Skeletal muscle tissue (tissue), 4 donors: ENCODE measurements around the gene DEFB108B. TPM values are rescaled to one million over a fixed set of nuclear protein-coding genes. Genes with fewer than 3 reads are reported as not detected.
A peak's percentile ranks its signal among the peaks of the same experiment; 100 is the strongest.
"Not testable (repeated sequence)": the region's sequence is repeated elsewhere in the genome, so short reads cannot be mapped to it uniquely, and the experiment has no call there.

Source experiments
- H3K27ac ChIP-seq: one replicate; pipeline ENCODE4 v1.7.0; 2013; ENCODE audit warnings: mild to moderate bottlenecking, low read depth, low read length, inconsistent platforms
- H3K27me3 ChIP-seq, 3 donors: one replicate each; pipeline ENCODE4 v1.7.0; 2013; ENCODE audit warnings: low read length in 3 of 3; ENCODE audit not compliant: control insufficient read depth in 3 of 3, insufficient read depth in 3 of 3
- H3K36me3 ChIP-seq, 3 donors: one replicate each; pipeline ENCODE4 v1.7.0; 2013; ENCODE audit warnings: low read length in 3 of 3; ENCODE audit not compliant: control insufficient read depth in 3 of 3, insufficient read depth in 3 of 3
- H3K4me1 ChIP-seq, 3 donors: one replicate each; pipeline ENCODE4 v1.7.0; 2013; ENCODE audit warnings: low read length in 3 of 3, mild to moderate bottlenecking in 3 of 3; ENCODE audit not compliant: control insufficient read depth in 3 of 3, insufficient read depth in 3 of 3
- H3K4me3 ChIP-seq, 3 donors: one replicate each; pipeline ENCODE4 v1.7.0; 2013; ENCODE audit warnings: low read length in 3 of 3
- H3K9ac ChIP-seq, 3 donors: one replicate each; pipeline ENCODE4 v1.7.0; 2013; ENCODE audit warnings: low read length in 3 of 3, mild to moderate bottlenecking in 3 of 3, moderate library complexity in 2 of 3, low read depth in 1 of 3
- H3K9me3 ChIP-seq, 3 donors: one replicate each; pipeline ENCODE4 v1.7.0; 2013; ENCODE audit warnings: low read length in 3 of 3; ENCODE audit not compliant: control insufficient read depth in 3 of 3
- total RNA-seq: library from RNA; depleted of rRNA; stranded (reverse); fragments of >200 nt; gene quantifications from one replicate; pipeline ENCODE4 v1.2.3, GENCODE V29; 2014
- donor health status: Osteomylitis.

DEFB108B gene
- total RNA-seq, 1 donor from 2014 or later: not detected

DNA sequence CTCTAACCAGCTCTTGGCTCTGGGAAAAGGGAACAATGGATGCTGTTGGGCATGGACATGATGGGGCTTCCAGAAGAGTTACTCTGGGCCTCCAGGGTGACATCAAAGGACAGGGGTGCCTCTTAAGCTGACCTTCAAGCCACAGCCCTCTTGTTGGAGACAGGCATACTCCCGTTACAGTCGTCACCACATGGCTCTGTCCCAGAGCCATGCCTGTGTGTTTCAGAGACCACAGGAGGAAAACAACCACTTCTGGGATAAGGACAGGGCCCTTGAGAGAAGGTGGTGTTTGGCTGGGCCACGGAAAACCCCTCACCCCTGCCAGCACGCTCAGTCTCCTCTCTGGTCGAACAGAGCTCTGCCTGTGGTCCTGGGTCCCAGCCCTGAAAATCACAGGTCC lies 37.8 kb upstream of the DEFB108B start:
- H3K9ac ChIP-seq, H3K36me3 ChIP-seq, H3K9me3 ChIP-seq, H3K27me3 ChIP-seq, H3K4me1 ChIP-seq, H3K4me3 ChIP-seq, H3K27ac ChIP-seq: not testable (repeated sequence)

DNA sequence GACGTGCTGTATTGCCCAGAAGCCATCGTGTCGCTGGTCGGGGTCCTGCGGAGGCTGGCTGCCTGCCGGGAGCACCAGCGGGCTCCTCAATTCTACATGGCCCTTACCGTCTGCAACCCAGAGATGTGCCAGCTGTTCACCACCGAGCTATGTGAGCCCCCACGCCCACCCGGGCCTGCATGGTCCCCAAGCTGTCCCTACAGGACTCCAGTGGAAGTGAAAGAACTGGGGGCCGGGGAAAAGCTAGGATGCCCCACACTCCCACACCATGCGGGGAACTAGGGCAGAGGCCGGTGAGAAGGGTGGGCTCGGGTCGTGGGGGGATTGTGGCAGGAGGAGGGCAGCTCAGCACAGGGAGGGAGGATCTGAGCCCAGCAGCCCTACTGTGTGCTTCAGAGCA lies 37.0 kb upstream of the DEFB108B start:
- H3K9me3 ChIP-seq, H3K4me3 ChIP-seq, H3K27ac ChIP-seq, H3K36me3 ChIP-seq, H3K4me1 ChIP-seq, H3K27me3 ChIP-seq, H3K9ac ChIP-seq: not testable (repeated sequence)

DNA sequence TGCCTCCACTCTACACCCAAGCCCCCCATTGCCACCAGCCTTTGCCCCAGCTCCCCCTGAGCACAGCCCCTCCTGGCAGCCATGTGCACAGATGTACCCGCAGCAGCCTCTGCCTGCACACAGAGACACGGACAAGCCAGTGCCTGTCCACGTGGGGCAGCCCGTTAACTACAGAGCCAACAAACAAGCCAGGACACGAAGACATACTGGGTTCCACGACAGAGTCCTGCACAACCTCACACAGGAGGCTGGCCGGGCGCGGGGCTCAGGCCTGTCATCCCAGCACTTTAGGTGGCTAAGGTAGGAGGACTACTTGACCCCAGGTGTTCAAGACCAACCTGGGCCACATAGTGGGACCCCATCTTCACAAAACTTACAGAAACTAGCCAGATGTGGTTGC lies 36.2 kb upstream of the DEFB108B start:
- H3K9ac ChIP-seq, H3K36me3 ChIP-seq, H3K9me3 ChIP-seq, H3K4me3 ChIP-seq, H3K27ac ChIP-seq, H3K4me1 ChIP-seq, H3K27me3 ChIP-seq: not testable (repeated sequence)

DNA sequence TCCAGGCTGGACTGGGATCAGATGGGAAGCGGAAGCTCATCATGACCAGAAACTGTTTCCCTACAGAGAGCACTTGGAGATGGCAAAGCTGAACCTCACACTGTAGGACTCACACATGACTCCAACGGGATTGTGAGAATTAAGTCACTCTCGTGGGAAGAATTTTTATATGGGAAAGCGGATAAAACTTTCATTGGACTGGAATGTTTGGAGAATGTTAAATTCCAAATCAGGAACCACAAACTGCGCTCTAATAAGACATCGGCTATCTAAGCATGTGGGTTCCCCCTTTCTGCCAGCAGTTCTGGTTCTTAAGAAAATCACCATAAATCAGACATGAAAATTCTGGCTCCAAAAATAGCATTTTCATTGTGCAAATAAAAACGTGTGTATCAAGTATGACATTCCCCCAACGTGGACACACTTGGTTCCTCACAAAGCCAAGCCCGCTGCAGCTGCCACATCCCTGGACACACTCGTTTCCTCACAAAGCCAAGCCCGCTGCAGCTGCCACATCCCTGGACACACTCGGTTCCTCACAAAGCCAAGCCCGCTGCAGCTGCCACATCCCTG lies 33.4 kb upstream of the DEFB108B start:
- not testable (repeated sequence) for H3K27ac ChIP-seq, H3K4me1 ChIP-seq, H3K27me3 ChIP-seq, H3K9me3 ChIP-seq, H3K36me3 ChIP-seq, H3K9ac ChIP-seq, H3K4me3 ChIP-seq

DNA sequence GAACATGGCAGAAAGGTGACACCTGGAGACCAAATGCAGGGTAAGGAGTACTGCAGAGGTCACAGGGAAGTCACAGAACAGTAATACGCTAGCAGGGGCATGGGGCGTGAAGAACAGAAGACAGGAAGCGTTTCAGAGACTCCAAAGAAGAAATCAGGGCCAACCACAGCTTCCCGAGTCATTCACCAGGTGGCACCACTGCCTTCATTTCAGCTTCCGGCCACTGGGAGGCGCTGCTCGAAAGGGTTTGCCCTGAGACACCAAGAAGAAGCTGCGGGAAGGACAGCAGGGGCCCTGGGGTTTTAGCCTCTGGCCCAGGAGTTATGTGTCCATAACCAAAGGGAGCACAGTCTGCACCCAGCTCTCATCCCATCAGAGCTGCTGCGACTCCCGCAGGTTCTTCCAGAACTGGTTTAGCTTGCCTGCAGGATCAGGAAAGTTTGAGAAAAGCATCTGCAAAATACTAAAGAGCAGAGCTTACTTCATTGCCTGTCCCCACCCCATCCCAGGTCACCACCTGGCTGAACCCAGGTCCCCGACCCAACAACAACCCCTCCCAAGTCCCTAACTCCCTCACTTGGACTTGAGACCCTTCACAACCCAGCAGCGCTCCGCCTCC lies 32.6 kb upstream of the DEFB108B start:
- not testable (repeated sequence) for H3K27ac ChIP-seq, H3K9me3 ChIP-seq

DNA sequence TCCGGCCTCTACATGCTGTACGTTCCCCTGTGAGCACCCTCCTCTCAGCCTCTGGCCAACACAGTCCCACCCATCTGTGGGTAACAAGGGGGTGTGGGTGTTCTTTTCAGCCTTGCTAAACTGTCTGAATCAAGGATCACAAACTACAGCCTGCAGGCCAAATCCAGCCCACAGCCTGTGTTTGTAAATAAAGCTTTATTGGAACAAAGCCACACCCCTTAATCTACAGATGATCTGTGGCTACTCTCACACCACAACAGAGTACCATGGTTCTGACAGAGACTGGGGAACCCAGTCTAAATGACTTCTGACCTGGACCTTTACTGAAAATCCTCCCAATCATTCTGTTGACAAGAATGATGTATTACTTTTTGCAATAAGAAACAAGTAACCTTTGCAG lies 32.0 kb upstream of the DEFB108B start:
- not testable (repeated sequence) for H3K27ac ChIP-seq, H3K27me3 ChIP-seq

More for the DNA sequence above, 32.6 kb upstream of the DEFB108B start:
- not testable (repeated sequence) for H3K9ac ChIP-seq, H3K4me3 ChIP-seq, H3K27me3 ChIP-seq, H3K4me1 ChIP-seq, H3K36me3 ChIP-seq

DNA sequence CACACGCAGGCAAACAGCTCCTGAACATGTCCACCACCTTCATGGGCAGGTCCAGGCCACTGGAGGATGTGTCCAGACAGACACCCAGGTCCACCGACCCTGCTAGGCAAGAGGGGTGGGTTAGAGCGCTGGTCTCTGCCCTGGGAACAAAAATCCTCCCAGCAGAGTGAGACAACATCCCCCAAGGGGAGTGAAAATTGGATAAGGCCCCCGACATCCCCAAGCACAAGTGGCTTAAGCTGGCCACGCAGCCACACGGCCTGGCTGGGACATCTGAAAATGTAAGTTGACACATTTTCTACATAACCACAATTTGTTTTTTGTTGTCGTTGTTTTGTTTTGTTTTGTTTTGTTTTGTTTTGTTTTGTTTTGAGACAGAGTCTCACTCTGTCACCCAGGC lies 30.1 kb upstream of the DEFB108B start:
- not testable (repeated sequence) for H3K27ac ChIP-seq, H3K36me3 ChIP-seq, H3K9ac ChIP-seq, H3K4me3 ChIP-seq, H3K27me3 ChIP-seq, H3K4me1 ChIP-seq, H3K9me3 ChIP-seq

More for the DNA sequence above, 32.0 kb upstream of the DEFB108B start:
- not testable (repeated sequence) for H3K36me3 ChIP-seq, H3K4me3 ChIP-seq, H3K9me3 ChIP-seq, H3K9ac ChIP-seq, H3K4me1 ChIP-seq

DNA sequence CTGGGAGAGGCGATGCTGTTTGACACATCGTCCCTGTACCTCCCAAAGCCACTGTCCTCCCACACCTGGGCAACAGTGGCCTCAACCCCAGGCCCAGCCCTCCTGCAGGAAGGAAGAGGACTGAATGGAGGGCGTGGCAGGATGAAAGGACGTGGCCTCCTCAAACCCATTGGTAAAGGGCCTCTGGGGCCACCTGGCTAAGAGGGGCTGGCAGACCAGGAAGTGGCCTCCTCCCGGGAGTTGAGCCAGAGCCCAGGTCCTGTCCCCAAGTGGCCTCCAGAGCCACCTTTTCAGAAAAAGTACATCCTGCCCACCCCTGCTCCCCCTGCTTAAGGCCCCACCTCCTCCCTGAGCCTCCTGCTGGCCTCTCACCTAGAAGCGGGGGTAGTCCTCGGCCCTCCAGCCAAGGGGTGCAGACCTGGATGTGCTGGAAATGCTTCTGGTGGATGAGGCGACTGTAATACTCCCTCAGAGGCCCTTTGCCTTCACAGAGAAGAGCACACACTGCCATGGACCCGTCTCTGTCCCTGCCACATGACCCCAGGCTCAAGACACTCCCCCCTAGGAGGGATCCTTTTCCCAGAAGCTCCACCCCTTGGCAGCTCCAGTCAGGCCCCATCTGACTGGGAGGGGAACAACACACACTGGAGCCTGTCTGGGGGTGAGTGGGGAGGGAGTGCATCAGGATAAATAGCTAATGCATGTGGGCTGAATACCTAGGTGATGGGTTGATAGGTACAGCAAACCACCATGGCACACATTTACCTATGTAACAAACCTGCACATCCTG lies 28.6 kb upstream of the DEFB108B start:
- not testable (repeated sequence) for H3K9ac ChIP-seq, H3K27ac ChIP-seq, H3K36me3 ChIP-seq, H3K4me3 ChIP-seq, H3K9me3 ChIP-seq, H3K4me1 ChIP-seq, H3K27me3 ChIP-seq

DNA sequence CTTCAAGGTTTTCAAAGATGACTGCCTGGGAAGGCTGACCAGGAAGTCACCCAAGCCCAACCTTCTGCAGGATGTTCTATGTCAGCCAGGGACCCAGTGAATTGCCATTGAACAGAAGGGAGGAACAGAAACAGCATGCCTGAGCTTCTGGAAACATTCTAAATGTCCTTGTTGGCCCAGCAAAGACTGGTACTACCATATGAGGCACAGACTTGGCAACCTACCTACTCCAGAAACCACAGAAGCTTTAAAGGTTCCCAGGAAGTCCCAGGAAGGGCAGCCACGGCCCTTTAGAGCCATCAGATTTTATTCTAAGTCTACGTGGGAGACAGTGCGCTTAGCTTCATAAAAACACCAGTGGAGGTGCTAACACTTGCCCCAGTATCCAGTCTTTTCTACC lies 20.5 kb upstream of the DEFB108B start:
- H3K27ac ChIP-seq, H3K9ac ChIP-seq, H3K27me3 ChIP-seq: not testable (repeated sequence)

DNA sequence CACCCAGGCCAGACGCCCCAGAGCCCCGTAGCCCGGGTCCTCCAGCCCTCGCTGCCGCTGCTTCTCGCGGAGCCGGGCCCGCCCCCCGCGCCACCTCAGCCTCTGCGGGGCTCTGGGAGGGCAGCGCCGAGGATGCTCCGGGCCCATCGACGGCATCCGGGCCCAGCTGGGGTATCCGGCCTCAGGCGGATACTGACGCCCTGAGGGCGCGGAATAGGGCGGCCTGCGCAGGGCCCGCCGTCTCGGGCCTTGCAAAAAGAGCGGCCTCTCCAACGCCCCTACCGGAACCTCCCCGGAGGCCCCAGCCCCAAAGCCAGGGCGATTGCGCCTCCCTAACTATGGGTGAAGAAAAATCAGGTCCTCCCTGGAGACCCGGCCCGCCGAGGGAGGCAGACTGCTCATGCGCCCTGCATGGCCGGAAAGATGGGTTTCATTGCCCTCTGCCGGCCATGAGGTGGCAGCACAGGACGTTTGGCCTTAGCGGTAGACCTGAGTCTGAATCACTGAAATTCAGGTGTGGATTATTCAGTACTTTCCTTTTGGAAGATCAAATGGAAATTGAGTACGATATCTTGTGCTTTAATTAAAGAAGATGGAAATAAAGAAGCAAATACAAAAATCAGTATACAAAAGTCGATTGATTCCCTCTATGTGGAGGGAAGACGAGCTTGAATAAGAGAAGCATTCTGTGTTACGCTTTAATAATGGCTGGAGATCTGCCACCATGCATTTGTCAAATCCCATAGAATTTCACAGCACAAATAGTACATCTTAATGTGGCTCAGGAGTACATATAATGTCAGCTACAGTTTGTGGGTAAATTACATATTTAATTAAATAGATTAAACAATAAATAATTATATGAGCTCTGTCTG lies 19.3 kb upstream of the DEFB108B start:
- not testable (repeated sequence) for H3K9me3 ChIP-seq, H3K4me1 ChIP-seq, H3K27ac ChIP-seq, H3K27me3 ChIP-seq, H3K36me3 ChIP-seq
- Histone ChIP-seq H3K4me3 (peak overlapping the region; percentile 56 to 67 (median 57)), H3K9ac (peak overlapping the region in 2 of 3 donors; percentile 70 to 76)

More for the DNA sequence above, 20.5 kb upstream of the DEFB108B start:
- H3K9me3 ChIP-seq, H3K36me3 ChIP-seq, H3K4me3 ChIP-seq, H3K4me1 ChIP-seq: not testable (repeated sequence)
